ENCODE results near the gene ZNF160.

Gene ZNF160

GRCh38 chr19:53091413-53092254 lies 11.6 kb downstream of the ZNF160 start:
- DNase-seq = no peak

GRCh38 chr19:53088091-53088490 lies 15.1 kb downstream of the ZNF160 start:
- DNase-seq = no peak

GRCh38 chr19:53086949-53087348 lies 16.3 kb downstream of the ZNF160 start:
- DNase-seq = no peak

GRCh38 chr19:53085496-53085895 lies 17.7 kb downstream of the ZNF160 start:
- DNase-seq = no peak

- no peak for DNase-seq
Measured at GRCh38 chr19:53082929-53083328, 20.3 kb downstream of the ZNF160 start.

- no peak for DNase-seq
Measured at GRCh38 chr19:53079313-53079924, 23.8 kb downstream of the ZNF160 start.

- DNase-seq = no peak
Measured at GRCh38 chr19:53078668-53079067, 24.6 kb downstream of the ZNF160 start.

GRCh38 chr19:53076984-53077383 lies 26.2 kb downstream of the ZNF160 start:
- peak; percentile 46 for DNase-seq

GRCh38 chr19:53068834-53069233 lies 34.4 kb downstream of the ZNF160 start:
- DNase-seq = no peak

- DNase-seq = no peak
Measured at GRCh38 chr19:53068199-53068598, 35.0 kb downstream of the ZNF160 start.

- DNase-seq = peak; percentile 92
Measured at GRCh38 chr19:53057904-53058580, 45.2 kb downstream of the ZNF160 start.

GRCh38 chr19:53055117-53055516 lies 48.1 kb downstream of the ZNF160 start:
- peak; percentile 70 for DNase-seq

GRCh38 chr19:53047379-53047778 lies 55.8 kb downstream of the ZNF160 start:
- no peak for DNase-seq

GRCh38 chr19:53045536-53045935 lies 57.7 kb downstream of the ZNF160 start:
- DNase-seq = no peak

- no peak for DNase-seq
Measured at GRCh38 chr19:53041366-53041765, 61.9 kb downstream of the ZNF160 start.

- no peak for DNase-seq
Measured at GRCh38 chr19:53037101-53038097, 65.8 kb downstream of the ZNF160 start.

GRCh38 chr19:53034948-53035675 lies 68.1 kb downstream of the ZNF160 start:
- peak; percentile 49 for DNase-seq

- DNase-seq = no peak
Measured at GRCh38 chr19:53034054-53034453, 69.2 kb downstream of the ZNF160 start.

- DNase-seq = peak; percentile 58
Measured at GRCh38 chr19:53028306-53028705, 74.9 kb downstream of the ZNF160 start.

GRCh38 chr19:53019684-53020083 lies 83.5 kb downstream of the ZNF160 start:
- peak; percentile 14 for DNase-seq
